ENCODE measurements around the gene SEPTIN1. TPM values are rescaled to one million over a fixed set of nuclear protein-coding genes. Genes with fewer than 3 reads are reported as not detected.

SEPTIN1 gene
- total and polyA plus RNA-seq, 2 of the 13 experiments (the other 11 are each of a cell fraction or from before 2014, with no cell fraction given), result 0.18 to 0.67 TPM

DNA sequence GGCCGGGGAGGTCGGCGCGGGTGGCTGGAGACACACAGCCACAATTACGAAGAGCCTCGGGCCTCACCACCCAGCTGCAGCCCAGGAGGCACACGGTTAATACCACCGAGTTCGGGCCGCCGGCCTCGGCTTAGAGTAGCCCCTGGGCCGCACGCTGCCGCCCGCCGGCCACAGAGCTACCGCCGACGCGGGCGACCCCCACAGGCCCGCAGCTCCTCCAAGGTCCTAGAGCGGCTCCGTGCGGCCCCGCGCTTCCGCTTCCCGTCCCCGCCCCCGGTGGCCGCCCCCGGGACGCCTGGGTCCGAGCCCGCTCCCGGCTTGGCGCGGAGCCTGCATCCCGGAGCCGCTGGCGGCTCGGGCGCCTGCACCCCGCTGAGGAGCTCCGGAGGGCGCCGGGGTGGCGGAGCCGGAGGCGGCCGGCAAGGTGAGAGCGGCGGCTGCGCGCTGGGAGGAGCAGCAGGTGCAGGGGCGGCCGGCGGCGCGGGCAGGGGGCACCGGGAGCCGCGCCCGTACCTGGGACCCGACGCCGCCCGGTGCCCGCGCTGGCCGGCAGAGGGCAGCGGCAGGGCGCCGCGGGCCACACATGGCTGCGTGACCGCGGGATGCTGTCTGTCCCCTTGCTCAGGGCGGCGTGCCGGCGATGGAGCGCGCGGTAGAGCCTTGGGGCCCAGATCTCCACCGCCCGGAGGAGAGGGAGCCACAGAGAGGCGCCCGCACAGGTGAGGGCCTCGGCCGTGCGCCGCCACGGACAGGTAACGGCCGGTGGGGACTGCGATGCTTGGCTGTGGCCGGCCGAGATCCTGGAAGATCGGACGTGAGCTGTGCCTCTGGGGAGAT is 13.0 kb upstream of the SEPTIN1 start, which contains the start of gene ZNF48 (continued):
- TF ChIP-seq, protein P1, sequence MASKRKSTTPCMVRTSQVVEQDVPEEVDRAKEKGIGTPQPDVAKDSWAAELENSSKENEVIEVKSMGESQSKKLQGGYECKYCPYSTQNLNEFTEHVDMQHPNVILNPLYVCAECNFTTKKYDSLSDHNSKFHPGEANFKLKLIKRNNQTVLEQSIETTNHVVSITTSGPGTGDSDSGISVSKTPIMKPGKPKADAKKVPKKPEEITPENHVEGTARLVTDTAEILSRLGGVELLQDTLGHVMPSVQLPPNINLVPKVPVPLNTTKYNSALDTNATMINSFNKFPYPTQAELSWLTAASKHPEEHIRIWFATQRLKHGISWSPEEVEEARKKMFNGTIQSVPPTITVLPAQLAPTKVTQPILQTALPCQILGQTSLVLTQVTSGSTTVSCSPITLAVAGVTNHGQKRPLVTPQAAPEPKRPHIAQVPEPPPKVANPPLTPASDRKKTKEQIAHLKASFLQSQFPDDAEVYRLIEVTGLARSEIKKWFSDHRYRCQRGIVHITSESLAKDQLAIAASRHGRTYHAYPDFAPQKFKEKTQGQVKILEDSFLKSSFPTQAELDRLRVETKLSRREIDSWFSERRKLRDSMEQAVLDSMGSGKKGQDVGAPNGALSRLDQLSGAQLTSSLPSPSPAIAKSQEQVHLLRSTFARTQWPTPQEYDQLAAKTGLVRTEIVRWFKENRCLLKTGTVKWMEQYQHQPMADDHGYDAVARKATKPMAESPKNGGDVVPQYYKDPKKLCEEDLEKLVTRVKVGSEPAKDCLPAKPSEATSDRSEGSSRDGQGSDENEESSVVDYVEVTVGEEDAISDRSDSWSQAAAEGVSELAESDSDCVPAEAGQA (IDR thresholded peaks at IDR 0.05; ENCODE audit: low read depth), result peak; percentile 39; the same call in 1 of the 2 replicates
- TF ChIP-seq, protein P1 (CRISPR knock-in tag; IDR thresholded peaks at IDR 0.05; ENCODE audit: borderline replicate concordance), result peak; percentile 48; the same call in 1 of the 2 replicates
- TF ChIP-seq SIN3A (IDR thresholded peaks at IDR 0.05; ENCODE audit: borderline replicate concordance, low read depth, low read length) (peak; percentile 82), MYC (CRISPR knock-in tag; IDR thresholded peaks at IDR 0.05; ENCODE audit: borderline replicate concordance) (peak; percentile 94), NFRKB (IDR thresholded peaks at IDR 0.05) (no peak), NCOR1 (IDR thresholded peaks at IDR 0.05; ENCODE audit: borderline replicate concordance, low read length) (0 out of 2 replicates have a peak, but pooled peaks have one; percentile 10), CBX1 (IDR thresholded peaks at IDR 0.05; ENCODE audit: low read depth) (peak; percentile 27), PHF21A (CRISPR knock-in tag; IDR thresholded peaks at IDR 0.05) (peak; percentile 85), ZFP36L1 (CRISPR knock-in tag; IDR thresholded peaks at IDR 0.05) (no peak), ZNF383 (CRISPR knock-in tag; IDR thresholded peaks at IDR 0.05; ENCODE audit: borderline replicate concordance) (peak; percentile 84; the same call in 1 of the 2 replicates), IRF2 (CRISPR knock-in tag; IDR thresholded peaks at IDR 0.05) (peak; percentile 75), MAFG (CRISPR knock-in tag; IDR thresholded peaks at IDR 0.05) (no peak), ZSCAN22 (CRISPR knock-in tag; IDR thresholded peaks at IDR 0.05) (0 out of 2 replicates have a peak, but pooled peaks have one; percentile 29), MED1 (CRISPR knock-in tag; IDR thresholded peaks at IDR 0.05) (peak; percentile 78; the same call in 1 of the 2 replicates), ZNF24 (IDR thresholded peaks at IDR 0.05) (peak; percentile 16; the same call in 1 of the 2 replicates), FOXC1 (CRISPR knock-in tag; IDR thresholded peaks at IDR 0.05; ENCODE audit: borderline replicate concordance) (peak; percentile 71; the same call in 1 of the 2 replicates), SNRNP70 (IDR thresholded peaks at IDR 0.05; ENCODE audit: low read depth, low read length) (no peak)
- TF ChIP-seq, protein P2, sequence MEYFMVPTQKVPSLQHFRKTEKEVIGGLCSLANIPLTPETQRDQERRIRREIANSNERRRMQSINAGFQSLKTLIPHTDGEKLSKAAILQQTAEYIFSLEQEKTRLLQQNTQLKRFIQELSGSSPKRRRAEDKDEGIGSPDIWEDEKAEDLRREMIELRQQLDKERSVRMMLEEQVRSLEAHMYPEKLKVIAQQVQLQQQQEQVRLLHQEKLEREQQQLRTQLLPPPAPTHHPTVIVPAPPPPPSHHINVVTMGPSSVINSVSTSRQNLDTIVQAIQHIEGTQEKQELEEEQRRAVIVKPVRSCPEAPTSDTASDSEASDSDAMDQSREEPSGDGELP (IDR thresholded peaks at IDR 0.05; ENCODE audit: borderline replicate concordance, low read depth), result peak; percentile 82; the same call in 1 of the 2 replicates
- TF ChIP-seq, protein P3, sequence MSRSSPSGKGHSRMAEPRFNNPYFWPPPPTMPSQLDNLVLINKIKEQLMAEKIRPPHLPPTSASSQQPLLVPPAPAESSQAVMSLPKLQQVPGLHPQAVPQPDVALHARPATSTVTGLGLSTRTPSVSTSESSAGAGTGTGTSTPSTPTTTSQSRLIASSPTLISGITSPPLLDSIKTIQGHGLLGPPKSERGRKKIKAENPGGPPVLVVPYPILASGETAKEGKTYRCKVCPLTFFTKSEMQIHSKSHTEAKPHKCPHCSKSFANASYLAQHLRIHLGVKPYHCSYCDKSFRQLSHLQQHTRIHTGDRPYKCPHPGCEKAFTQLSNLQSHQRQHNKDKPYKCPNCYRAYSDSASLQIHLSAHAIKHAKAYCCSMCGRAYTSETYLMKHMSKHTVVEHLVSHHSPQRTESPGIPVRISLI (CRISPR knock-in tag; IDR thresholded peaks at IDR 0.05; ENCODE audit: borderline replicate concordance), result peak; percentile 75; the same call in 1 of the 2 replicates
- TF ChIP-seq, protein P4, sequence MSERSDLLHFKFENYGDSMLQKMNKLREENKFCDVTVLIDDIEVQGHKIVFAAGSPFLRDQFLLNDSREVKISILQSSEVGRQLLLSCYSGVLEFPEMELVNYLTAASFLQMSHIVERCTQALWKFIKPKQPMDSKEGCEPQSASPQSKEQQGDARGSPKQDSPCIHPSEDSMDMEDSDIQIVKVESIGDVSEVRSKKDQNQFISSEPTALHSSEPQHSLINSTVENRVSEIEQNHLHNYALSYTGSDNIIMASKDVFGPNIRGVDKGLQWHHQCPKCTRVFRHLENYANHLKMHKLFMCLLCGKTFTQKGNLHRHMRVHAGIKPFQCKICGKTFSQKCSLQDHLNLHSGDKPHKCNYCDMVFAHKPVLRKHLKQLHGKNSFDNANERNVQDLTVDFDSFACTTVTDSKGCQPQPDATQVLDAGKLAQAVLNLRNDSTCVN (CRISPR knock-in tag; IDR thresholded peaks at IDR 0.05; ENCODE audit: borderline replicate concordance), result peak; percentile 54; the same call in 1 of the 2 replicates
